Activated naive CD8-positive, alpha-beta T cell treated with anti-CD3 and anti-CD28 coated beads for 36 hours (primary cell): ENCODE data around the gene MUC2. TPM values are rescaled to one million over a fixed set of nuclear protein-coding genes. Genes with fewer than 3 reads are reported as not detected.

Source experiments
- DNase-seq: peaks from one replicate; pipeline ENCODE4 v3.0.0; 2021
- H3K27ac Mint-ChIP-seq: one replicate; pipeline ENCODE4 v1.8.0; 2022; ENCODE audit warnings: mild to moderate bottlenecking, moderate library complexity, mixed read lengths
- H3K27me3 Mint-ChIP-seq: one replicate; pipeline ENCODE4 v1.8.0; 2022; ENCODE audit warnings: mild to moderate bottlenecking, mixed read lengths
- H3K36me3 Mint-ChIP-seq: one replicate; pipeline ENCODE4 v1.8.0; 2021; ENCODE audit warnings: mild to moderate bottlenecking, mixed read lengths
- H3K4me1 Mint-ChIP-seq: one replicate; pipeline ENCODE4 v1.8.0; 2021; ENCODE audit warnings: mixed read lengths
- H3K4me3 Mint-ChIP-seq: one replicate; pipeline ENCODE4 v1.8.0; 2022; ENCODE audit warnings: mild to moderate bottlenecking, moderate library complexity, mixed read lengths
- H3K9me3 Mint-ChIP-seq: one replicate; pipeline ENCODE4 v1.8.0; 2022; ENCODE audit warnings: mixed read lengths
- total RNA-seq, 2 experiments: library from RNA; stranded (reverse); gene quantifications; one replicate each; pipeline ENCODE4 v1.2.3, GENCODE V29; 2021

The MUC2 gene
- total RNA-seq, 2 experiments from 2014 or later, result not detected

GRCh38 chr11:1053121-1053901 is 21.4 kb upstream of the MUC2 start:
- Mint-ChIP-seq H3K4me1 (peaks cover 2% of the 10 kb centered on the region), H3K36me3 (no peaks in the 10 kb centered on the region), H3K27ac (no peak overlapping the region), H3K9me3 (no peaks in the 10 kb centered on the region), H3K27me3 (peaks cover 5% of the 10 kb centered on the region), H3K4me3 (no peak overlapping the region)
- DNase-seq, result no peak

- no peaks in the 10 kb centered on the region for H3K36me3 Mint-ChIP-seq
- H3K4me1 Mint-ChIP-seq, result peaks cover 2% of the 10 kb centered on the region
- peaks cover 5% of the 10 kb centered on the region for H3K27me3 Mint-ChIP-seq
- H3K27ac Mint-ChIP-seq, result no peak overlapping the region
- no peak overlapping the region for H3K4me3 Mint-ChIP-seq
- DNase-seq, result no peak
- H3K9me3 Mint-ChIP-seq, result no peaks in the 10 kb centered on the region
Observed at GRCh38 chr11:1054143-1055108, 20.2 kb upstream of the MUC2 start.

GRCh38 chr11:1055109-1055703 is 19.5 kb upstream of the MUC2 start:
- DNase-seq, result no peak
- H3K4me3 Mint-ChIP-seq, result no peak overlapping the region
- no peak overlapping the region for H3K27ac Mint-ChIP-seq
- peaks cover 2% of the 10 kb centered on the region for H3K4me1 Mint-ChIP-seq
- H3K9me3 Mint-ChIP-seq, result no peaks in the 10 kb centered on the region
- H3K36me3 Mint-ChIP-seq, result no peaks in the 10 kb centered on the region
- peaks cover 5% of the 10 kb centered on the region for H3K27me3 Mint-ChIP-seq

- no peak for DNase-seq
- peaks cover 1% of the 10 kb centered on the region for H3K27me3 Mint-ChIP-seq
- no peak overlapping the region for H3K4me3 Mint-ChIP-seq
- no peaks in the 10 kb centered on the region for H3K4me1 Mint-ChIP-seq
- no peaks in the 10 kb centered on the region for H3K9me3 Mint-ChIP-seq
- no peaks in the 10 kb centered on the region for H3K36me3 Mint-ChIP-seq
- H3K27ac Mint-ChIP-seq, result no peak overlapping the region
Observed at GRCh38 chr11:1055990-1056771, 18.5 kb upstream of the MUC2 start.

- Mint-ChIP-seq H3K4me3 (no peak overlapping the region), H3K4me1 (peaks cover under 1% of the 10 kb centered on the region), H3K36me3 (no peaks in the 10 kb centered on the region), H3K27me3 (no peaks in the 10 kb centered on the region), H3K9me3 (peaks cover 5% of the 10 kb centered on the region), H3K27ac (no peak overlapping the region)
- no peak for DNase-seq
Observed at GRCh38 chr11:1057806-1058205, 16.9 kb upstream of the MUC2 start.

GRCh38 chr11:1059759-1060158 is 14.9 kb upstream of the MUC2 start:
- no peaks in the 10 kb centered on the region for H3K36me3 Mint-ChIP-seq
- H3K4me1 Mint-ChIP-seq, result peaks cover 14% of the 10 kb centered on the region
- H3K4me3 Mint-ChIP-seq, result no peak overlapping the region
- peaks cover 5% of the 10 kb centered on the region for H3K9me3 Mint-ChIP-seq
- peaks cover 4% of the 10 kb centered on the region for H3K27me3 Mint-ChIP-seq
- no peak for DNase-seq
- H3K27ac Mint-ChIP-seq, result no peak overlapping the region

- peaks cover 4% of the 10 kb centered on the region for H3K27me3 Mint-ChIP-seq
- peaks cover 14% of the 10 kb centered on the region for H3K4me1 Mint-ChIP-seq
- H3K4me3 Mint-ChIP-seq, result no peak overlapping the region
- no peaks in the 10 kb centered on the region for H3K36me3 Mint-ChIP-seq
- H3K9me3 Mint-ChIP-seq, result peaks cover 5% of the 10 kb centered on the region
- no peak for DNase-seq
- H3K27ac Mint-ChIP-seq, result no peak overlapping the region
Observed at GRCh38 chr11:1060410-1060809, 14.3 kb upstream of the MUC2 start.

- no peak overlapping the region for H3K27ac Mint-ChIP-seq
- peaks cover 14% of the 10 kb centered on the region for H3K4me1 Mint-ChIP-seq
- H3K4me3 Mint-ChIP-seq, result no peak overlapping the region
- H3K27me3 Mint-ChIP-seq, result peaks cover 4% of the 10 kb centered on the region
- DNase-seq, result no peak
- peaks cover 5% of the 10 kb centered on the region for H3K9me3 Mint-ChIP-seq
- no peaks in the 10 kb centered on the region for H3K36me3 Mint-ChIP-seq
Observed at GRCh38 chr11:1060852-1061616, 13.6 kb upstream of the MUC2 start.

GRCh38 chr11:1062075-1062820 is 12.4 kb upstream of the MUC2 start:
- Mint-ChIP-seq H3K27ac (no peak overlapping the region), H3K9me3 (peaks cover 5% of the 10 kb centered on the region), H3K4me3 (no peak overlapping the region), H3K36me3 (no peaks in the 10 kb centered on the region), H3K27me3 (peaks cover 8% of the 10 kb centered on the region), H3K4me1 (peaks cover 14% of the 10 kb centered on the region)
- DNase-seq, result no peak

- Mint-ChIP-seq H3K27ac (no peak overlapping the region), H3K9me3 (peaks cover 5% of the 10 kb centered on the region), H3K27me3 (peaks cover 8% of the 10 kb centered on the region), H3K4me3 (no peak overlapping the region), H3K36me3 (no peaks in the 10 kb centered on the region), H3K4me1 (peaks cover 14% of the 10 kb centered on the region)
- no peak for DNase-seq
Observed at GRCh38 chr11:1064167-1064566, 10.5 kb upstream of the MUC2 start.

GRCh38 chr11:1067812-1068496 is 6.7 kb upstream of the MUC2 start:
- no peak overlapping the region for H3K27ac Mint-ChIP-seq
- H3K4me3 Mint-ChIP-seq, result no peak overlapping the region

GRCh38 chr11:1069740-1070139 is 4.9 kb upstream of the MUC2 start:
- Mint-ChIP-seq H3K4me1 (no peaks in the 10 kb centered on the region), H3K9me3 (no peaks in the 10 kb centered on the region), H3K27ac (no peak overlapping the region), H3K36me3 (no peaks in the 10 kb centered on the region), H3K27me3 (peaks cover 8% of the 10 kb centered on the region), H3K4me3 (no peak overlapping the region)
- no peak for DNase-seq

More at GRCh38 chr11:1067812-1068496, 6.7 kb upstream of the MUC2 start:
- no peak for DNase-seq
- peaks cover 12% of the 10 kb centered on the region for H3K27me3 Mint-ChIP-seq
- H3K36me3 Mint-ChIP-seq, result no peaks in the 10 kb centered on the region
- no peaks in the 10 kb centered on the region for H3K9me3 Mint-ChIP-seq
- H3K4me1 Mint-ChIP-seq, result peaks cover 12% of the 10 kb centered on the region
